HuH-7.5 (cell line): ENCODE data around the gene NPLOC4.

Experiments
- DNase-seq: peaks from one replicate; pipeline ENCODE4 v3.0.0; 2011; ENCODE audit warnings: low spot score

Gene NPLOC4

DNA sequence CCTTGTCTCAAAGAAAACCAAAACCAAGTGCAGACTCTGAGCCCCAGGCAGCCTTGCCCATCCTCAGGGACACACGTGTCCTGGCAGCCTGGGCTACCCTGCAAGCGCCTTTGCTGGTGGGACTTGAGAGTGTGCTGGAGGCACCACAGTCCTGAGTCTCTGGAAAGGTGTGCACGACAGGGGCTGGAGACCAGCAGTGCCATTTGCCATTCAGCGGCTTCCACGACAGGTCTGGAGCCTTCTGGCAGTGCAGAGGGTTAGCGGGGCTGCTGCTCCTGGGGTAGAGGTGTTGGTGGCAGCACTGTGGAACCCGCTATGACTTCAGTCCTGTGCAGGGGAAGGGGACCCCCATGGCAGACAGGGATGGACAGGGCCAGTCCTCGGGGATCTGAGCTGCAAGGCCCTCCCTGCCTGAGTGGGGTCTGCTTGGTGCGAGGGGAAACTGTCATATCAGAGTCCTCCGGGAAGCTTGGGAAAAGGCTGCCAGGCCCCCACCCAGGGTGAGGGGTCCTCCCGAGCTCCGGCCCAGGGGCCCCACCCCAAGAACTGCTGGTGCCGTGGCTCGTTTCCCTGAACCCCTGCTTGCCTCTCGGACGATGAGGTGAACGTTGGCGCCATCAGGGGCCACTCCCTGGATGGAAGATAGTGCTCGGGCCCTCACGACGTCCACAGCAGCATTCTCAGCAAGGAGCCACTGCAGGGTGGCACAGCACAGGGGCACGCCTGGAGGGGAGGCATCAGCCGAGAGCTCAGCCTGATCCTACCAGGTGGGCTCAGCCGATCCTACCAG lies 91.6 kb downstream of the NPLOC4 start:
- DNase-seq, result no peak

GRCh38 chr17:81544281-81544974 lies 92.5 kb downstream of the NPLOC4 start:
- DNase-seq, result no peak

DNA sequence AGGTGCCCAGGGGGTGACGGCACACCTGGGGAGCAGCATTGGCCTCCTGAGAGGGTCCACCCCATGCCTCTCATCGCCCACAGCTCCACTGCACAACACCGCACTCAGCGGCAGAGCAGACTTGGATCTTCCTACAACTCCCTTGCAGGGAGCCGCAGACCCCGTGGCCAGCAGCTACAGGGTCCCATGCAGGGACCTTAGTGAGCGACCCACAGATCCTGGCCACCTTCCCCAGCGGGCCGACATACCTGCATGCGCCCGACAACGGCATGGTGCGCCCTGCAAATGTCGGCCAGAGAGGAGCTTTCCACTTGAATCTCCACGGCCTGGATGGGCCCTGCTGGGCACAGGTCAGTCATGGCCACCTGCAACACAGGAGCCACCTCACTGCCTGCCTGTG lies 93.2 kb downstream of the NPLOC4 start:
- DNase-seq, result no peak

DNA sequence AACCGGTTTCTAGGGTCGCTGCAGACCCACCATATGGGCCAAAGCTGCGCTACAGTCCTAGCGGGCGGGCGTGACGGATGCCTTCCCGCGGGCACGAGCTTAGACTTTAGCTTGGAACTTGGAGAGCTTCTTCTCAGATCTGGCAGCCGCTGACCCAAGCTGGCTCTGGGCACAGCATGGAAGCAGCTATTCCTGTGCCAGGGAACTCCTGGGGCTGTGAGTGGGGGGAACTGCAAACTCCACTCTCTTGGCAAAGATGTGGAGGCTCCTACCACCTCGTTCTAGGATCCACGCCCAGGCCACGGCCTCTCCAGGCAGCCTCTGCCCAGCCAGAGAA lies 93.6 kb downstream of the NPLOC4 start:
- DNase-seq, result no peak

DNA sequence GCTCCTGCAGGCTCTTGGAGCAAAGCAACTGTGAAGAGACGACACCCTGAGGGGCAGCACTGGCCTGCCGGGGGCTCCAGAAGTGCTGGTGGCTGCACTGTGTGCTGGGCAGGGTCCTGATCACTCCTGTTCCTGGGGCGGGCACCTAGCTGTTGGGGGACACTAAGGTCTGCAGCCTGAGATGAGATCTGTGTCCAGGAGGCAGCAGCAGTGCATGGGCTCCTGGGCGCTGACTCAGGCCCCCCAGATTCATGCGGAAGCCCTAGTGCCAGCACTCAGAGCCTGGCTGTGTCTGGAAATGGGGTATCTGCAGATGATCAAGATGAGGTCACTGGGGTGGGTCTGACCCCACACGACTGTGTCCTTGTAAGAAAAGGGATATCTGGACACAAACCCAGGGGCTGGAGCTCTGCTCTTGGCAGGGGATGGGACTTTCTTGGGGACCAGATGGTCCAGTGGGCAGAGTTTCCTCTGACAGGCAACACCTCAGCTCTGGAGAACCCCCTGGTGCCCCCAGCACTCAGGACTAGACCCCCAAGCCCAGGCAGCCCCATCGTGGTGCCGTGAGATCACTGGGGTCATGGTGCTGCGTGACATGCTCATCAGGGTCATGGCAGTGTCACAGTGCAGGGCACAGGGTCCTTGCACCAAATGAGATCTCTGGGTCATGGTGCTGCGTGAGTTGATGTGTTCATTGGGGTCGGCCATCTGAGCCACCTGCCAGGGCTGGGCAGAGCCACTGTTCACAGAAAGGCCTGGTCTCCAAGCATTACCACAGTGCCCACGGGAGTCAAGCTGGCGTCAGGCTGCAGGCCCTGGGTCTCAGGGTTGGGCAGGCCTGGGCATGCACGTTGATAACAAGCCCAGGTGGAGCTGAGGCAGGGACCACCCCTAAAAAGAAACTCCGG lies 94.2 kb downstream of the NPLOC4 start:
- no peak for DNase-seq

GRCh38 chr17:81541123-81541522 lies 95.8 kb downstream of the NPLOC4 start:
- no peak for DNase-seq

DNA sequence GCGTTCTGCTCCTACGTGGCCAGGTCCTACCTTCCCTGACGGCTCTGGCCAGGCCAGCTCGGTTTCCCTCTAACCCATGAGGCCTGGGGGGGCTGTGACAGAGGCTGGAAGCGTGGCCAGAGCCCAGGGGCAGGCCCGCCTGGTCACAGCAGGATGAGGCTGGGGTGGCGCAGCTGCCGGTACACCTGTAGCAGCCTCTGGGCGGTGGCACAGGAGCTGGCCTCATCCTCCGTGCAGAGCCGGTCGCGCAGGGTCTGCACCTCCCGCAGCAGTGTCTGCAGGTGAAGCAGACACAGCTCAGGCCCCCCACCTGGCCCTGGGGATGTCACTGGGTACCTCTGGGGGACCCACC lies 96.3 kb downstream of the NPLOC4 start:
- DNase-seq, result no peak

DNA sequence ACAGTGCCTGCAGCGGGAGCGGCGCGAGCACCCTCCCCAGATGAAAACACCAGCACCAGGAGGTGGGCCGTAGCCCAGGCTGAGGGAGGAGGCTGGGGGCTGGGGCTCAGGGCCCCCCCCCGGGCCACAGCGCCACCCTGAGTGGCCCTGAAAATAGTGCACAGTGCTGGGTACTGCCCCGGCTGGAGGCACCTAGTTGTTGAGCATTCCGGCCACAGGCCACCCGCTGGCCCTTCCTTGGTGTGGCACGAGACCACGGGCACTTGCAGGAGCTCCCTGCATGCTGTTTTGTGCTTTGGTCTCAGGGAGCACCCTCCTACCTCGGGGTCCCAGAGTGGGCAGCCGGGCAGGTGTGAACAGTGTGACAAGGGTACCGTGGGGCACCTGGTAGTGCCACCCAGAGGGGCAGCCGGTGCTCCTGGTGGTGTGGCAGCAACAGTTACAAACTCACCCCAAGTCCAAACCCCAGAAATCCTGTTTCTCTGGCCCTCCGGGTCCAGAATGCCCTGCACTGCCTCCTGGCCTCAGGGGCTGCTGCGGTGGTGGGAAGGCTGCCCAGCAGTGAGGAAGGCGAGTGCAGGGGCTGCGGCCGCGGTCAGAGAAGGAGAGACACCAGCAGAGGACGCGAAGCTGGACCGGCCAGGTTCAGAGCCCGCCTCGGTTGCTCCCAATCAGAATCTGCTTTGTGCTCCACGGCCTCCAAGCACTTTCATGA lies 96.8 kb downstream of the NPLOC4 start:
- no peak for DNase-seq

- DNase-seq, result no peak
Observed at GRCh38 chr17:81539571-81539900, 97.4 kb downstream of the NPLOC4 start.

GRCh38 chr17:81538651-81539570 lies 98.0 kb downstream of the NPLOC4 start:
- no peak for DNase-seq

DNA sequence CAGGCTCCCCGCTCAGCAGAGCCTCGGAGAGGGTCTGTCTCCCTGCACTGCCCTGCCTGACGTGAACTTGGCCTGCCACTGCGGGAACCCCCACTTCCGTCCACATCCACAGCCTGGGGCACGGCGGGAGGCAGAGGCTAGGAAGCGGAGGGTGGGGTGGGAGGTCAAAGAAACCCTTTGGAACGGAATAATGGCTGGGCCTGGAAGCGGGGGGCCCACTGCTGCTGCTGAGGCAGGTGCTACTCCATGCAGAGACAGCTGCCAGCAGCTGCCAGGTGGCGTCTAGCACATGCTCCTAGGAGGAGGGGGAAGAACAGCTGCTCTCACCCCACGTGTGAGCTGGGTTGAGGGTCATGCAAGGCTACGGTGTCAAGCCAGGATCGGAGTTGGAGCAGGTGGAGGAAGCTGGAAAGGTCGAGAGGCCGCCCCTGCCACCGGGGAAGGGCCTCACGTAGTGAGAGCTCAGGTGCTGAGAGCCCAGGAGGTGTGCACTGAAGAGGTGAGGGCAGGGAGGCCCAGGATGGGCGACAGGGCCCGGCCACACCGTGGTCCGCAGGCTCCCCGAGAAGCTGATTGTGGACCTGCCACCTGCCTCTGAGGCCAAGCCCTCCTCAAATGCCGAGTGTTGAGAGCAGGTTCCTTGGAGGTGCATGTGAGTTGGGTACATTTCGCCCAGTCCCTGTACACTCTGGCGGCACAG lies 98.9 kb downstream of the NPLOC4 start:
- DNase-seq, result no peak

GRCh38 chr17:81537343-81537855 lies 99.5 kb downstream of the NPLOC4 start:
- DNase-seq, result peak; percentile 85

- DNase-seq, result no peak
Observed at GRCh38 chr17:81536299-81537290, 100.3 kb downstream of the NPLOC4 start.

DNA sequence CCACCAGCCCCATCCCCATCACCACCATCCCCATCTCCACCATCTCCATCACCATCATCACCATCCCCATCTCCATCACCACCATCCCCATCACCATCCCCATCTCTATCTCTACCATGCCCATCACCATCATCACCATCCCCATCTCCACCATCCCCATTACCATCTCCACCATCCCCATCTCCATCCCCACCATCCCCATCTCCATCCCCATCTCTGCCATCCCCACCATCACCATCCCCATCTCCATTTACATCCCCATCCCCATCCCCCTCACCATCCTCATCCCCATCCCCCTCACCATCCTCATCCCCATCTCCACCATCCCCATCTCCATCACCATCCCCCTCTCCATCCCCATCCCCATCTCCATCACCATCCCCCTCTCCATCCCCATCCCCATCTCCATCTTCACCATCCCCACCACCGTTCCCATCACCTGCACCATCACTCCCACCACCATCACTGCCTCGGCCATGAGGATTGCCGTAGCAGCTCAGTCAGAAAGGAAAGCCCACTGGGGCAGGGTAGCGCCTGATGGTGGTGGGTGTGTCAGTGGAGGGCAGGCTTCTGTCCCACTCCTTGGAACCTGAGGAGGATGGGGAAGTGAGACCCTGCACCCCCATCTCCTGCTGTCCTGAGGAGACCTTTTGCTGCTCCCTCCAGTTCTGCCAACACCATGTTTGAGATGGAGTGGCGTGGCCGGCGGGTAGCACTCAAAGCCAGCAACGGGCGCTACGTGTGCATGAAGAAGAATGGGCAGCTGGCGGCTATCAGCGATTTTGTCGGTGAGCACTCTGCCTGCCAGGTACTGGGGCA lies 101.2 kb downstream of the NPLOC4 start:
- DNase-seq, result no peak

DNA sequence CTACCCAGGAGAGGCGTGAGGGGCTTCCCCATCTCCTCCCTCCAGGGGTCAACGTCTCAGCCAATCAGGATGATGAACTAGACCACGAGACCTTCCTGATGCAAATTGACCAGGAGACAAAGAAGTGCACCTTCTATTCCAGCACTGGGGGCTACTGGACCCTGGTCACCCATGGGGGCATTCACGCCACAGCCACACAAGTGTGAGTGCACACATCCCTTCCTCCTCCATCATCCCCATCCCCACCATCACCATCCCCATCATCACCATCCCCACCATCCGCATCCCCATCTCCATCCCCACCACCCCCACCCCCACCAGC lies 101.9 kb downstream of the NPLOC4 start:
- DNase-seq, result no peak

GRCh38 chr17:81534157-81535006 lies 102.5 kb downstream of the NPLOC4 start:
- DNase-seq, result no peak

- DNase-seq, result no peak
Observed at GRCh38 chr17:81533339-81534141, 103.4 kb downstream of the NPLOC4 start.
